H1 (cell line): ENCODE measurements around the gene METTL1. TPM values are rescaled to one million over a fixed set of nuclear protein-coding genes. Genes with fewer than 3 reads are reported as not detected.

ENCODE experiments used
- CTCF ChIA-PET: fragments of 300-600 bp; sonication (Branson Sonifier 250); formaldehyde crosslinking; loops from one replicate; lab custom pipeline; 2021; ENCODE audit not compliant: partially characterized antibody; lab: Charles Lee
- POLR2A ChIA-PET: fragments of 300-600 bp; sonication (Branson Sonifier 250); formaldehyde crosslinking; loops from one replicate; lab custom pipeline; 2021; ENCODE audit warnings: inconsistent platforms; ENCODE audit not compliant: partially characterized antibody; lab: Charles Lee
- DNase-seq, 2 experiments: peaks; one replicate each; pipeline versions ENCODE4 v3.0.0 to v3.0.0-alpha.2; 2010 to 2022; ENCODE audit warnings: low spot score in 2 of 2, low read depth in 1 of 2, mixed read lengths in 1 of 2
- FAIRE-seq: peaks from 2 replicates; lab custom pipeline; 2011; peaks lifted over from hg19 to GRCh38; lab: Jason Lieb, UNC
- H2AFZ ChIP-seq: 2 replicates; pipeline ENCODE4 v1.8.1; 2012; ENCODE audit warnings: low read length, inconsistent platforms
- H2AK5ac ChIP-seq: 2 replicates; pipeline ENCODE4 v1.6.1; 2013; ENCODE audit warnings: low read depth, low read length
- H2BK120ac ChIP-seq: replicated peaks from 2 replicates; pipeline ENCODE3; 2013; ENCODE audit warnings: low read depth, low read length, inconsistent platforms
- H2BK12ac ChIP-seq: 2 replicates; pipeline ENCODE4 v1.6.1; 2013; ENCODE audit warnings: low read depth, low read length
- H2BK15ac ChIP-seq: 2 replicates; pipeline ENCODE4 v1.6.1; 2013; ENCODE audit warnings: low read length
- H2BK20ac ChIP-seq: 2 replicates; pipeline ENCODE4 v1.6.1; 2013; ENCODE audit warnings: low read length
- H2BK5ac ChIP-seq: 2 replicates; pipeline ENCODE4 v1.6.1; 2013; ENCODE audit warnings: low read depth, low read length
- H3K14ac ChIP-seq: 2 replicates; pipeline ENCODE4 v1.6.1; 2013; ENCODE audit warnings: inconsistent platforms; ENCODE audit not compliant: insufficient read length
- H3K18ac ChIP-seq: 2 replicates; pipeline ENCODE4 v1.6.1; 2013; ENCODE audit warnings: low read length; ENCODE audit errors: extremely low read depth
- H3K23ac ChIP-seq: 2 replicates; pipeline ENCODE4 v1.6.1; 2013; ENCODE audit warnings: inconsistent platforms; ENCODE audit not compliant: insufficient read length
- H3K23me2 ChIP-seq: 2 replicates; pipeline ENCODE4 v1.6.1; 2013; ENCODE audit warnings: low read depth, low read length
- H3K27ac ChIP-seq: 2 replicates; pipeline ENCODE4 v1.6.1; 2011; ENCODE audit warnings: low read depth, low read length, inconsistent platforms
- H3K27me3 ChIP-seq, 4 experiments: replicated peaks in 1 of 4; 1 replicate in 1 of 4; 2 replicates in 3 of 4; pipeline versions ENCODE4 v1.6.1 to v1.8.1; 2011 to 2013; ENCODE audit warnings: low read length in 3 of 4, mild to moderate bottlenecking in 3 of 4, inconsistent platforms in 2 of 4, mixed read lengths in 2 of 4, moderate library complexity in 1 of 4; ENCODE audit not compliant: control insufficient read depth in 3 of 4, insufficient read depth in 3 of 4; ENCODE audit errors: extremely low read depth in 1 of 4
- H3K36me3 ChIP-seq, 4 experiments: 2 replicates each; pipeline versions ENCODE4 v1.6.1 to v1.8.1; 2011 to 2013; ENCODE audit warnings: mild to moderate bottlenecking in 4 of 4, low read length in 3 of 4, moderate library complexity in 2 of 4, control low read depth in 1 of 4, inconsistent platforms in 1 of 4; ENCODE audit not compliant: insufficient read depth in 4 of 4, control insufficient read depth in 2 of 4
- H3K4ac ChIP-seq: replicated peaks from 2 replicates; pipeline ENCODE3; 2013; ENCODE audit warnings: low read length, low read depth, mixed read lengths, inconsistent platforms; ENCODE audit not compliant: insufficient read length
- H3K4me1 ChIP-seq, 4 experiments: replicated peaks in 1 of 4; 1 replicate in 1 of 4; 2 replicates in 3 of 4; pipeline versions ENCODE4 v1.6.1 to v1.8.1; 2011 to 2013; ENCODE audit warnings: low read length in 3 of 4, inconsistent platforms in 2 of 4, mixed read lengths in 1 of 4; ENCODE audit not compliant: insufficient read depth in 4 of 4, control insufficient read depth in 3 of 4
- H3K4me2 ChIP-seq, 2 experiments: 2 replicates each; pipeline versions ENCODE4 v1.6.1 to v1.8.1; 2011 to 2013; ENCODE audit warnings: low read depth in 2 of 2, low read length in 2 of 2, control low read depth in 1 of 2, inconsistent platforms in 1 of 2, mild to moderate bottlenecking in 1 of 2; ENCODE audit not compliant: insufficient read depth in 1 of 2
- H3K4me3 ChIP-seq, 4 experiments: fragments of 200-600, 300-600 bp in 1 of 4; sonication (generic), shearing (Covaris generic), sonication (Bioruptor Twin) in 1 of 4; 2 replicates each; pipeline versions ENCODE4 v1.5.1 to v1.8.1; 2011 to 2016; ENCODE audit warnings: low read length in 4 of 4, low read depth in 3 of 4, control low read depth in 2 of 4, inconsistent platforms in 2 of 4, mild to moderate bottlenecking in 2 of 4, mixed read lengths in 1 of 4, moderate library complexity in 1 of 4; ENCODE audit not compliant: insufficient read depth in 2 of 4; ENCODE audit errors: extremely low read depth in 1 of 4
- H3K56ac ChIP-seq: replicated peaks from 2 replicates; pipeline ENCODE3; 2013; ENCODE audit warnings: low read depth, mild to moderate bottlenecking, mixed read lengths, low read length, inconsistent platforms; ENCODE audit not compliant: insufficient read length
- H3K79me1 ChIP-seq: 2 replicates; pipeline ENCODE4 v1.6.1; 2013; ENCODE audit warnings: low read depth, low read length, control low read depth
- H3K79me2 ChIP-seq, 2 experiments: 2 replicates each; pipeline versions ENCODE4 v1.6.1 to v1.8.1; 2012 to 2013; ENCODE audit warnings: low read length in 2 of 2, mild to moderate bottlenecking in 2 of 2, inconsistent platforms in 1 of 2; ENCODE audit not compliant: insufficient read depth in 2 of 2, control insufficient read depth in 1 of 2
- H3K9ac ChIP-seq, 4 experiments: replicated peaks in 1 of 4; 1 replicate in 1 of 4; 2 replicates in 3 of 4; pipeline versions ENCODE4 v1.6.1 to v1.8.1; 2011 to 2013; ENCODE audit warnings: low read depth in 3 of 4, low read length in 3 of 4, control low read depth in 2 of 4, mild to moderate bottlenecking in 2 of 4, moderate library complexity in 2 of 4, inconsistent platforms in 1 of 4; ENCODE audit errors: extremely low read depth in 1 of 4
- H3K9me3 ChIP-seq, 2 experiments: 2 replicates each; pipeline versions ENCODE4 v1.6.1 to v1.8.1; 2012 to 2013; ENCODE audit warnings: mild to moderate bottlenecking in 2 of 2, moderate library complexity in 2 of 2, control low read depth in 1 of 2, inconsistent platforms in 1 of 2, low read depth in 1 of 2, low read length in 1 of 2, mixed read lengths in 1 of 2; ENCODE audit not compliant: insufficient read depth in 2 of 2
- H4K20me1 ChIP-seq, 2 experiments: replicated peaks in 1 of 2; 2 replicates each; pipeline versions ENCODE3 to v1.8.1; 2011 to 2013; ENCODE audit warnings: inconsistent platforms in 2 of 2, low read length in 2 of 2, mild to moderate bottlenecking in 1 of 2; ENCODE audit not compliant: insufficient read depth in 2 of 2, control insufficient read depth in 1 of 2
- H4K5ac ChIP-seq: 2 replicates; pipeline ENCODE4 v1.6.1; 2013; ENCODE audit warnings: low read length, low read depth, mixed read lengths, inconsistent platforms; ENCODE audit not compliant: insufficient read length
- H4K8ac ChIP-seq: 2 replicates; pipeline ENCODE4 v1.8.0; 2013; ENCODE audit warnings: mild to moderate bottlenecking, moderate library complexity, low read length, inconsistent platforms; ENCODE audit not compliant: insufficient read depth; ENCODE audit errors: extremely low read depth
- H4K91ac ChIP-seq: replicated peaks from 2 replicates; pipeline ENCODE3; 2013; ENCODE audit warnings: low read length, mixed read lengths, inconsistent platforms; ENCODE audit not compliant: insufficient read length
- CBX5 ChIP-seq: fragments of 300-800, 300-1000 bp; sonication (generic); IDR thresholded peaks from 2 replicates; pipeline ENCODE4 v1.7.1; 2016; ENCODE audit warnings: antibody characterized with exemption, low read length, low read depth
- CREB1 ChIP-seq: IDR thresholded peaks from 2 replicates; pipeline ENCODE4 v1.6.1; 2012; ENCODE audit warnings: inconsistent platforms
- CTBP2 ChIP-seq: IDR thresholded peaks from 2 replicates; pipeline ENCODE4 v1.7.0; 2011; ENCODE audit warnings: borderline replicate concordance, mild to moderate bottlenecking, moderate library complexity, mixed read lengths, low read length; ENCODE audit not compliant: insufficient read depth, insufficient read length
- KDM5A ChIP-seq: fragments of 200-600 bp; IDR thresholded peaks from 2 replicates; pipeline ENCODE4 v1.7.1; 2012; ENCODE audit warnings: mild to moderate bottlenecking, low read length, inconsistent platforms, mixed read lengths
- PHF8 ChIP-seq: fragments of 200-600 bp; sonication (generic); conservative IDR thresholded peaks from 2 replicates; pipeline ENCODE4 v1.7.1; 2012; ENCODE audit warnings: low read depth, mild to moderate bottlenecking, inconsistent platforms, low read length, moderate library complexity
- POLR2A ChIP-seq, 2 experiments: IDR thresholded peaks; 1 replicate in 1 of 2; 2 replicates in 1 of 2; pipeline ENCODE4 v1.6.1; 2011; ENCODE audit warnings: low read depth in 2 of 2, low read length in 2 of 2, mild to moderate bottlenecking in 2 of 2; ENCODE audit errors: control extremely low read depth in 1 of 2
- POLR2AphosphoS5 ChIP-seq: IDR thresholded peaks from 2 replicates; pipeline ENCODE4 v1.6.1; 2011; ENCODE audit warnings: low read depth, low read length
- RBBP5 ChIP-seq: IDR thresholded peaks from 2 replicates; pipeline ENCODE4 v1.7.1; 2012; ENCODE audit warnings: low read depth, mild to moderate bottlenecking, inconsistent platforms, low read length, moderate library complexity, borderline replicate concordance
- SAP30 ChIP-seq: fragments of 300-600 bp; sonication (generic); IDR thresholded peaks from 2 replicates; pipeline ENCODE4 v1.7.1; 2012; ENCODE audit warnings: low read length, moderate library complexity, mild to moderate bottlenecking, inconsistent platforms; ENCODE audit not compliant: insufficient read depth, insufficient replicate concordance
- SP1 ChIP-seq: IDR thresholded peaks from 2 replicates; pipeline ENCODE4 v1.6.1; 2011; ENCODE audit warnings: low read depth, low read length
- TAF1 ChIP-seq: IDR thresholded peaks from 2 replicates; pipeline ENCODE4 v1.6.1; 2011; ENCODE audit warnings: mild to moderate bottlenecking, low read depth, low read length
- WGBS, 2 experiments: shearing (Covaris generic) in 1 of 2; methylation state at CpG; one replicate each; pipeline versions ENCODE4 v1.1.6 to v1.1.7; 2013 to 2015; ENCODE audit warnings: low lambda C conversion rate in 2 of 2, mixed read lengths in 2 of 2, inconsistent platforms in 1 of 2, low coverage in 1 of 2, missing lambda C conversion rate in 1 of 2; ENCODE audit not compliant: insufficient replicate concordance in 2 of 2, insufficient coverage in 1 of 2, insufficient read length in 1 of 2; ENCODE audit errors: extremely low coverage in 1 of 2, missing lambda C conversion rate in 1 of 2; 5-methylcytosine and 5-hydroxymethylcytosine counted together
- polyA plus RNA-seq, 7 experiments: library from polyadenylated mRNA; depleted of rRNA in 3 of 7; stranded (reverse) in 5 of 7; unstranded in 2 of 7; fragments of >200 nt in 5 of 7; fragments of 200-250 nt in 2 of 7; gene quantifications; 1 replicate in 5 of 7; 2 replicates in 1 of 7; 4 replicates in 1 of 7; pipeline versions ENCODE4 v1.2.1 to v1.2.3, GENCODE V29; 2011 to 2013; ENCODE audit warnings: missing spikeins in 2 of 7, mixed read lengths in 2 of 7
- total RNA-seq: library from RNA; stranded (reverse); fragmentation: NEBNext Ultra II Directional; extraction: Animal tissue kit (Norgen Biotek cat#: 25700); gene quantifications from 2 replicates; pipeline ENCODE4 v1.2.1, GENCODE V29; 2021

METTL1 gene
- total and polyA plus RNA-seq, 2 of the 8 experiments (the other 6 are each of a cell fraction or from before 2014, with no cell fraction given), result 40.5 to 46.0 TPM

DNA sequence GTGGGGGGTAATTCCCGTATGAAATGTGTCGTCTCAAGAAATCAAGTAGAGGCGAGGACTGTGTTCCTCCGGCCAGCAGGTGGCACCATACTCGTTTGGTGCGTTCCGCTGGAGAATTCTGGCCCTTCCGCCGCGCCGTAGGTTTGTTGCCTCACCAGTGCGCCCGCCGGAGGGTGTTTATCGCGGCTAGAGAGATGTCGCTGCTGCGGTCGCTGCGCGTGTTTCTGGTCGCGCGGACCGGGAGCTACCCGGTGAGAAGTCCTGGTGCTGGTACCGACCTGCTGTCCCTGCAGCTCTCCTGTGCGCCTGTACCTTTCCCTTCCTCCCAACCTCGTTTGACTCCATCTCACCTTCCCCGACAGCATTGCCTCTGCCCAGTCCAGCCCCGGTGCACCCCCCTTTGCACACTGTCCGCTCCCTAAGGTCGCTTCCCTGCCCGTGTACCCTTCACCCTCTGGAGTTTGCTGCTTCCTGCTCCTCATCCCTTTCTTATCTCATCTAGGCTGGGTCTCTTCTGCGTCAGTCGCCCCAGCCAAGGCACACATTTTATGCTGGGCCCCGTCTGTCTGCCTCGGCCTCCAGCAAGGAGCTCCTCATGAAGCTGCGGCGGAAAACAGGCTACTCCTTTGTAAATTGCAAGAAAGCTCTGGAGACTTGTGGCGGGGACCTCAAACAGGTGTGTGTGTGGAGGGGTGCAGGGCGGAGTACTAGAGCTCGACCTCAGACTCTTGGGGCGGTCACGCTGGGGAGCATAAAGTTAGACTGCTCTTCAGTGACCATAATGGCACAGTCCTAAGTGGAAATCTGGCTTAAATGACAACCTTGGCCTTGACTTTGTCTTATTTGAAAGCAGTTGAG, 10.9 kb upstream of the METTL1 start, which contains the start of gene TSFM:
TSFM (plus strand) TSS at position 180 of the 858 bp plus-strand sequence; CDS start at position 195, 15 bp downstream.
- Histone ChIP-seq H3K9ac (peak within 1 kb of the TSS; percentile 77 to 89 (median 84)), H2BK120ac (no peak within 1 kb of the TSS), H2BK20ac (no peak within 1 kb of the TSS), H4K5ac (peak within 1 kb of the TSS; percentile 7), H3K36me3 (peaks cover 4 to 25% (median 13%) of the 10 kb centered on the region in 4 experiments; a peak in 7 of 8 replicates), H3K79me2 (peaks cover 0 to 16% of the 10 kb centered on the region in 2 experiments; a peak in 2 of 4 replicates), H2BK15ac (no peak within 1 kb of the TSS), H2AFZ (peak within 1 kb of the TSS; percentile 96), H3K79me1 (no peaks in the 10 kb centered on the region), H2AK5ac (no peak within 1 kb of the TSS), H3K4ac (no peak within 1 kb of the TSS), H4K8ac (peak within 1 kb of the TSS; percentile 28; the same call in 1 of the 2 replicates), H3K9me3 (no peaks in the 10 kb centered on the region), H3K4me2 (peak within 1 kb of the TSS; percentile 67 to 80), H3K27ac (peak within 1 kb of the TSS; percentile 58; the same call in 1 of the 2 replicates), H3K23ac (no peak within 1 kb of the TSS), H2BK5ac (peak within 1 kb of the TSS; percentile 71), H3K27me3 (no peaks in the 10 kb centered on the region), H3K23me2 (peaks cover 2% of the 10 kb centered on the region; the same call in 1 of the 2 replicates), H3K4me3 (peak within 1 kb of the TSS; percentile 76 to 99 (median 98)), H3K56ac (peak within 1 kb of the TSS; percentile 65), H2BK12ac (no peak within 1 kb of the TSS), H3K4me1 (no peaks in the 10 kb centered on the region), H3K18ac (peak within 1 kb of the TSS; percentile 42; the same call in 1 of the 2 replicates), H3K14ac (no peak within 1 kb of the TSS), H4K20me1 (peaks cover 0 to 2% of the 10 kb centered on the region in 2 experiments), H4K91ac (peak within 1 kb of the TSS; percentile 36)
- WGBS, 2 experiments, result 3% methylated on average over 43 of the region's 45 CpGs; no CpG with 5 or more reads in 1 of the 2 experiments
- POLR2A ChIA-PET, result interaction anchor here (0.9 to 2.8 kb wide), 14 partner anchors 10 to 116 kb away, joined by 3 to 22 read pairs (median 4); partner anchors contain the start of genes CTDSP2, CYP27B1, EEF1AKMT3 and METTL1
- DNase-seq (peak; percentile 77 to 98), FAIRE-seq (no peak)
- CTCF ChIA-PET, result interaction anchor here (0.6 to 4.6 kb wide), 30 partner anchors 9 to 1840 kb away, joined by 3 to 26 read pairs (median 4); partner anchors contain the start of genes CTDSP2, CYP27B1, EEF1AKMT3 and METTL1
- TF ChIP-seq KDM5A (peak; percentile 85), CREB1 (peak; percentile 91), SP1 (peak; percentile 53; the same call in 1 of the 2 replicates), SAP30 (peak; percentile 80), PHF8 (peak; percentile 98), POLR2AphosphoS5 (peak; percentile 95), POLR2A (IDR thresholded peaks at IDR 0.05; ENCODE audit: control extremely low read depth in 1 of 2, low read depth in 2 of 2, low read length in 2 of 2) (peak in 1 of 2 experiments; percentile 96; a peak in 2 of 3 replicates), CBX5 (no peak), TAF1 (peak; percentile 94), RBBP5 (peak; percentile 72; the same call in 1 of the 2 replicates), CTBP2 (no peak)
